Measurements from ENCODE around the gene IGF2BP2.

DNA sequence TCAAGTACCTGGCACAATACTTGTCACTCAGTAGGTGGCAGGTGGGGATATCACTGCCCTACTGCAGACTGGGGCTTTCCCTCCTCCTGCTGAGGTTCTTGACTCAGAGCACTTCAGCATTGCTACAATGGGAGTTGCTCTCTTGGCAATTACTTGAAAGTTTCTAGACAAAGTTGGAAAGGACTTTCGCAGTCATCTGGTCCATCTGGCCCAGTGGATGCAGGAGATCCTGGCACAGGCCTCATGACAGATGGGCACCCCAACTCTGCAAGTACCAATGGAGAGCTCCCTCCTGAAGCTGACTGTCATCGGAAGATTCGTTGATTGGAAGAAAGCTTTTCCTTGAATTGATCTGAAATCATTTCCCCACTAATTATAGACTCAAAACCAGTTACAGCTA is 19.2 kb upstream of the IGF2BP2 start:
- TF ChIP-seq, protein P1, sequence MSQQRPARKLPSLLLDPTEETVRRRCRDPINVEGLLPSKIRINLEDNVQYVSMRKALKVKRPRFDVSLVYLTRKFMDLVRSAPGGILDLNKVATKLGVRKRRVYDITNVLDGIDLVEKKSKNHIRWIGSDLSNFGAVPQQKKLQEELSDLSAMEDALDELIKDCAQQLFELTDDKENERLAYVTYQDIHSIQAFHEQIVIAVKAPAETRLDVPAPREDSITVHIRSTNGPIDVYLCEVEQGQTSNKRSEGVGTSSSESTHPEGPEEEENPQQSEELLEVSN (IDR thresholded peaks at IDR 0.05; ENCODE audit: borderline replicate concordance, low read depth): no peak
- TF ChIP-seq CBX2 (IDR thresholded peaks at IDR 0.05; ENCODE audit: borderline replicate concordance, low read depth) (no peak), NFE2L2 (conservative IDR thresholded peaks at IDR 0.05; ENCODE audit: low read length) (no peak), ZFP36 (IDR thresholded peaks at IDR 0.05; ENCODE audit: borderline replicate concordance, partially characterized antibody) (no peak), BHLHE40 (IDR thresholded peaks at IDR 0.05; ENCODE audit: low read depth, low read length) (no peak), RNF2 (IDR thresholded peaks at IDR 0.05; ENCODE audit: borderline replicate concordance, low read depth) (no peak)
- TF ChIP-seq, protein P2, sequence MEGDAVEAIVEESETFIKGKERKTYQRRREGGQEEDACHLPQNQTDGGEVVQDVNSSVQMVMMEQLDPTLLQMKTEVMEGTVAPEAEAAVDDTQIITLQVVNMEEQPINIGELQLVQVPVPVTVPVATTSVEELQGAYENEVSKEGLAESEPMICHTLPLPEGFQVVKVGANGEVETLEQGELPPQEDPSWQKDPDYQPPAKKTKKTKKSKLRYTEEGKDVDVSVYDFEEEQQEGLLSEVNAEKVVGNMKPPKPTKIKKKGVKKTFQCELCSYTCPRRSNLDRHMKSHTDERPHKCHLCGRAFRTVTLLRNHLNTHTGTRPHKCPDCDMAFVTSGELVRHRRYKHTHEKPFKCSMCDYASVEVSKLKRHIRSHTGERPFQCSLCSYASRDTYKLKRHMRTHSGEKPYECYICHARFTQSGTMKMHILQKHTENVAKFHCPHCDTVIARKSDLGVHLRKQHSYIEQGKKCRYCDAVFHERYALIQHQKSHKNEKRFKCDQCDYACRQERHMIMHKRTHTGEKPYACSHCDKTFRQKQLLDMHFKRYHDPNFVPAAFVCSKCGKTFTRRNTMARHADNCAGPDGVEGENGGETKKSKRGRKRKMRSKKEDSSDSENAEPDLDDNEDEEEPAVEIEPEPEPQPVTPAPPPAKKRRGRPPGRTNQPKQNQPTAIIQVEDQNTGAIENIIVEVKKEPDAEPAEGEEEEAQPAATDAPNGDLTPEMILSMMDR (IDR thresholded peaks at IDR 0.05): no peak
- TF ChIP-seq, protein P3, sequence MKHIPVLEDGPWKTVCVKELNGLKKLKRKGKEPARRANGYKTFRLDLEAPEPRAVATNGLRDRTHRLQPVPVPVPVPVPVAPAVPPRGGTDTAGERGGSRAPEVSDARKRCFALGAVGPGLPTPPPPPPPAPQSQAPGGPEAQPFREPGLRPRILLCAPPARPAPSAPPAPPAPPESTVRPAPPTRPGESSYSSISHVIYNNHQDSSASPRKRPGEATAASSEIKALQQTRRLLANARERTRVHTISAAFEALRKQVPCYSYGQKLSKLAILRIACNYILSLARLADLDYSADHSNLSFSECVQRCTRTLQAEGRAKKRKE (CRISPR knock-in tag; IDR thresholded peaks at IDR 0.05; ENCODE audit: low read depth): no peak
- TF ChIP-seq, protein P4, sequence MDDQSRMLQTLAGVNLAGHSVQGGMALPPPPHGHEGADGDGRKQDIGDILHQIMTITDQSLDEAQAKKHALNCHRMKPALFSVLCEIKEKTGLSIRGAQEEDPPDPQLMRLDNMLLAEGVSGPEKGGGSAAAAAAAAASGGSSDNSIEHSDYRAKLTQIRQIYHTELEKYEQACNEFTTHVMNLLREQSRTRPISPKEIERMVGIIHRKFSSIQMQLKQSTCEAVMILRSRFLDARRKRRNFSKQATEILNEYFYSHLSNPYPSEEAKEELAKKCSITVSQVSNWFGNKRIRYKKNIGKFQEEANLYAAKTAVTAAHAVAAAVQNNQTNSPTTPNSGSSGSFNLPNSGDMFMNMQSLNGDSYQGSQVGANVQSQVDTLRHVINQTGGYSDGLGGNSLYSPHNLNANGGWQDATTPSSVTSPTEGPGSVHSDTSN (IDR thresholded peaks at IDR 0.05): no peak
- TF ChIP-seq, protein P5, sequence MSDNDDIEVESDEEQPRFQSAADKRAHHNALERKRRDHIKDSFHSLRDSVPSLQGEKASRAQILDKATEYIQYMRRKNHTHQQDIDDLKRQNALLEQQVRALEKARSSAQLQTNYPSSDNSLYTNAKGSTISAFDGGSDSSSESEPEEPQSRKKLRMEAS (IDR thresholded peaks at IDR 0.05): no peak

Data from A549 (cell line).